IMR-90 (cell line): Measurements from ENCODE around the gene OGT. TPM values are rescaled to one million over a fixed set of nuclear protein-coding genes. Genes with fewer than 3 reads are reported as not detected.
"Not testable (repeated sequence)": the region's sequence is repeated elsewhere in the genome, so short reads cannot be mapped to it uniquely, and the experiment has no call there.

ENCODE experiments used
- ATAC-seq: fragments of 200-7000 bp; cut with Tn5 transposase; 2 replicates; pipeline ENCODE4 v1.9.1; 2020; ENCODE audit warnings: low read depth, mild to moderate bottlenecking, moderate library complexity
- BruUV-seq: library from RNA; stranded (reverse); fragments of 400-500 nt; replicated peaks from 2 replicates; lab custom pipeline; 2021; lab: Mats Ljungman, UMichigan
- CTCF ChIA-PET: fragments of 300-600 bp; formaldehyde crosslinking; extraction: SDS; loops from one replicate; lab custom pipeline; 2021; ENCODE audit warnings: antibody characterized with exemption; lab: Yijun Ruan, JAX
- POLR2A ChIA-PET: fragments of 300-600 bp; sonication (Branson Sonifier 250); formaldehyde crosslinking; loops from one replicate; lab custom pipeline; 2022; ENCODE audit warnings: antibody characterized with exemption; ENCODE audit not compliant: unreplicated experiment; lab: Charles Lee
- DNase-seq: peaks from one replicate; pipeline ENCODE4 v3.0.0; 2013
- H2AFZ ChIP-seq: replicated peaks from 2 replicates; pipeline ENCODE3; 2013; ENCODE audit warnings: low read length, mild to moderate bottlenecking; ENCODE audit not compliant: poor library complexity
- H2AK5ac ChIP-seq: 2 replicates; pipeline ENCODE4 v1.6.1; 2013; ENCODE audit warnings: low read depth, low read length, inconsistent platforms
- H2AK9ac ChIP-seq: replicated peaks from 2 replicates; pipeline ENCODE3; 2013; ENCODE audit warnings: mild to moderate bottlenecking, low read depth, low read length, moderate library complexity; ENCODE audit not compliant: poor library complexity
- H2BK120ac ChIP-seq: 2 replicates; pipeline ENCODE4 v1.6.1; 2013; ENCODE audit warnings: low read depth, low read length, inconsistent platforms
- H2BK15ac ChIP-seq: 3 replicates; pipeline ENCODE4 v1.6.1; 2013; ENCODE audit warnings: low read depth, low read length, inconsistent platforms
- H2BK20ac ChIP-seq: 2 replicates; pipeline ENCODE4 v1.6.1; 2013; ENCODE audit warnings: low read depth, mild to moderate bottlenecking, inconsistent platforms, low read length, moderate library complexity
- H2BK5ac ChIP-seq: 2 replicates; pipeline ENCODE4 v1.6.1; 2013; ENCODE audit warnings: mild to moderate bottlenecking, low read depth, low read length, inconsistent platforms; ENCODE audit not compliant: poor library complexity, severe bottlenecking
- H3K14ac ChIP-seq: replicated peaks from 2 replicates; pipeline ENCODE4 v1.6.1; 2013; ENCODE audit warnings: low read depth, low read length, inconsistent platforms
- H3K18ac ChIP-seq: 2 replicates; pipeline ENCODE4 v1.6.1; 2013; ENCODE audit warnings: low read depth, low read length, control low read depth
- H3K23ac ChIP-seq: 2 replicates; pipeline ENCODE4 v1.6.1; 2013; ENCODE audit warnings: low read depth, low read length, inconsistent platforms
- H3K27ac ChIP-seq: 2 replicates; pipeline ENCODE4 v1.5.1; 2013; ENCODE audit warnings: mild to moderate bottlenecking, control low read depth, low read length; ENCODE audit not compliant: insufficient read depth
- H3K27me3 ChIP-seq: 2 replicates; pipeline ENCODE4 v1.6.1; 2013; ENCODE audit warnings: low read length; ENCODE audit not compliant: control insufficient read depth, insufficient read depth
- H3K36me3 ChIP-seq: 2 replicates; pipeline ENCODE4 v1.6.1; 2013; ENCODE audit warnings: low read length, mixed read lengths; ENCODE audit not compliant: control insufficient read depth, insufficient read depth
- H3K4ac ChIP-seq: 2 replicates; pipeline ENCODE4 v1.6.1; 2013; ENCODE audit warnings: low read depth, low read length, inconsistent platforms
- H3K4me1 ChIP-seq: 2 replicates; pipeline ENCODE4 v1.6.1; 2013; ENCODE audit warnings: low read length, mixed read lengths; ENCODE audit not compliant: control insufficient read depth, insufficient read depth
- H3K4me2 ChIP-seq: 2 replicates; pipeline ENCODE4 v1.6.1; 2013; ENCODE audit warnings: low read depth, mild to moderate bottlenecking, control low read depth, low read length, moderate library complexity
- H3K4me3 ChIP-seq: 2 replicates; pipeline ENCODE4 v1.5.1; 2013; ENCODE audit warnings: low read depth, mild to moderate bottlenecking, control low read depth, low read length, moderate library complexity; ENCODE audit not compliant: insufficient read depth
- H3K56ac ChIP-seq: 2 replicates; pipeline ENCODE4 v1.6.1; 2013; ENCODE audit warnings: low read length, inconsistent platforms; ENCODE audit not compliant: insufficient read depth; ENCODE audit errors: extremely low read depth
- H3K79me1 ChIP-seq, 2 experiments: 2 replicates each; pipeline ENCODE4 v1.6.1; 2013; ENCODE audit warnings: low read length in 2 of 2, inconsistent platforms in 1 of 2, low read depth in 1 of 2
- H3K9ac ChIP-seq: 2 replicates; pipeline ENCODE4 v1.6.1; 2013; ENCODE audit warnings: low read depth, low read length, control low read depth
- H3K9me1 ChIP-seq: 2 replicates; pipeline ENCODE4 v1.6.1; 2013; ENCODE audit warnings: low read length, inconsistent platforms; ENCODE audit not compliant: insufficient read depth
- H3K9me3 ChIP-seq: 2 replicates; pipeline ENCODE4 v1.6.1; 2013; ENCODE audit warnings: low read length; ENCODE audit not compliant: control insufficient read depth, insufficient read depth
- H4K20me1 ChIP-seq: 2 replicates; pipeline ENCODE4 v1.6.1; 2013; ENCODE audit warnings: low read length, inconsistent platforms; ENCODE audit not compliant: insufficient read depth
- H4K5ac ChIP-seq: 2 replicates; pipeline ENCODE4 v1.6.1; 2013; ENCODE audit warnings: mild to moderate bottlenecking, low read depth, low read length, control low read depth
- H4K8ac ChIP-seq, 2 experiments: 2 replicates each; pipeline ENCODE4 v1.6.1; 2013; ENCODE audit warnings: low read depth in 2 of 2, low read length in 2 of 2, control low read depth in 1 of 2, inconsistent platforms in 1 of 2
- H4K91ac ChIP-seq: 2 replicates; pipeline ENCODE4 v1.6.1; 2013; ENCODE audit warnings: low read depth, low read length, inconsistent platforms; ENCODE audit not compliant: insufficient read depth
- BHLHE40 ChIP-seq: fragments of 150-350 bp; IDR thresholded peaks from 2 replicates; pipeline ENCODE4 v1.6.1; 2016; ENCODE audit warnings: mild to moderate bottlenecking, low read depth, low read length
- CEBPB ChIP-seq: IDR thresholded peaks from 2 replicates; pipeline ENCODE4 v1.6.1; 2012; ENCODE audit warnings: low read depth, low read length, improper control_type of control experiment
- CTCF ChIP-seq: conservative IDR thresholded peaks from 2 replicates; pipeline ENCODE4 v1.5.1; 2012; ENCODE audit warnings: mild to moderate bottlenecking, low read depth, low read length, improper control_type of control experiment
- RFX5 ChIP-seq: IDR thresholded peaks from 2 replicates; pipeline ENCODE4 v1.8.0; 2012; ENCODE audit warnings: low read depth, mild to moderate bottlenecking, low read length, moderate library complexity
- USF2 ChIP-seq: fragments of 150-350 bp; IDR thresholded peaks from 2 replicates; pipeline ENCODE4 v1.6.1; 2017; ENCODE audit warnings: mild to moderate bottlenecking, antibody characterized with exemption, low read length, low read depth
- WGBS, 2 experiments: methylation state at CpG; one replicate each; pipeline versions ENCODE4 v1.1.5 to v1.1.7; 2013; ENCODE audit warnings: missing lambda C conversion rate in 2 of 2; ENCODE audit not compliant: insufficient read length in 1 of 2; ENCODE audit errors: extremely low coverage in 2 of 2; 5-methylcytosine and 5-hydroxymethylcytosine counted together
- dilution Hi-C: fragments of 300-500 bp; cut with HindIII; formaldehyde crosslinking; loops from one replicate; pipeline ENCODE4 v1.14.3; 2018; ENCODE audit warnings: low sequenced_read_pairs; ENCODE audit not compliant: unreplicated experiment
- in situ Hi-C: fragments of 300-500 bp; cut with MboI; formaldehyde crosslinking; loops from 3 replicates; pipeline ENCODE4 v1.14.3; 2019; ENCODE audit warnings: low sequenced_read_pairs, inconsistent platforms, mixed read lengths
- intact Hi-C: fragments of 100-400 bp; cut with micrococcal nuclease; formaldehyde crosslinking; loops from 2 replicates; pipeline ENCODE4 v1.10.0; 2022
- polyA plus RNA-seq, 3 experiments: library from polyadenylated mRNA; depleted of rRNA; stranded (reverse); fragments of >200 nt; gene quantifications; 2 replicates each; pipeline ENCODE4 v1.2.3, GENCODE V29; 2012; ENCODE audit warnings: low replicate concordance in 1 of 3
- total RNA-seq: library from RNA; depleted of rRNA; stranded (reverse); fragments of >200 nt; gene quantifications from 2 replicates; pipeline ENCODE4 v1.2.3, GENCODE V29; 2012

OGT gene
- total and polyA plus RNA-seq, 2 of the 4 experiments (the other 2 are of a cell fraction): 80.7 to 113 TPM

GRCh38 chrX:71493111-71493613 lies 39.7 kb upstream of the OGT start:
- POLR2A ChIA-PET: no interaction called here
- Histone ChIP-seq H3K9me3 (no peaks in the 10 kb centered on the region), H2BK120ac (no peak overlapping the region), H3K27ac (no peak overlapping the region), H3K9me1 (no peaks in the 10 kb centered on the region), H4K5ac (no peak overlapping the region), H2BK15ac (no peak overlapping the region), H3K9ac (no peak overlapping the region), H2AFZ (no peak overlapping the region), H3K4ac (no peak overlapping the region), H3K4me1 (no peaks in the 10 kb centered on the region), H4K91ac (no peak overlapping the region), H2AK5ac (no peak overlapping the region), H3K27me3 (no peaks in the 10 kb centered on the region), H2AK9ac (no peak overlapping the region), H4K20me1 (no peaks in the 10 kb centered on the region), H4K8ac (no peak overlapping the region), H3K56ac (no peak overlapping the region), H3K4me3 (no peak overlapping the region; the same call in 1 of the 2 replicates), H3K23ac (no peak overlapping the region), H3K18ac (no peak overlapping the region), H3K79me1 (no peaks in the 10 kb centered on the region), H3K4me2 (no peak overlapping the region; the same call in 1 of the 2 replicates), H3K14ac (no peak overlapping the region), H3K36me3 (no peaks in the 10 kb centered on the region), H2BK20ac (no peak overlapping the region), H2BK5ac (no peak overlapping the region)
- WGBS, 2 experiments: 69% methylated on average over 10 of the region's 16 CpGs; no CpG with 5 or more reads in 1 of the 2 experiments
- dilution Hi-C loops (no loop called here), intact Hi-C loops (loop anchor here (2.0 kb wide), 1 partner anchor 40 kb away; the partner anchor contains the start of gene OGT), in situ Hi-C loops (no loop called here)
- DNase-seq: no peak
- no peak for ATAC-seq
- BruUV-seq: no TSS peak
- TF ChIP-seq USF2 (no peak), BHLHE40 (no peak), RFX5 (no peak), CEBPB (no peak), CTCF (no peak)
- CTCF ChIA-PET: no interaction called here

- ATAC-seq, H3K9me1 ChIP-seq, H3K4me1 ChIP-seq, H2BK15ac ChIP-seq, H3K18ac ChIP-seq, H2AFZ ChIP-seq, intact Hi-C loops, BruUV-seq, H3K14ac ChIP-seq, H3K9me3 ChIP-seq, H2AK5ac ChIP-seq, H4K91ac ChIP-seq, H4K8ac ChIP-seq, H3K4me2 ChIP-seq, H2BK5ac ChIP-seq, H3K9ac ChIP-seq, H3K4me3 ChIP-seq, H2BK120ac ChIP-seq, H2AK9ac ChIP-seq, H4K5ac ChIP-seq, H2BK20ac ChIP-seq, POLR2A ChIA-PET, H3K36me3 ChIP-seq, H4K20me1 ChIP-seq, H3K4ac ChIP-seq, CTCF ChIA-PET, H3K27me3 ChIP-seq, dilution Hi-C loops, H3K27ac ChIP-seq, DNase-seq, in situ Hi-C loops, H3K79me1 ChIP-seq, H3K23ac ChIP-seq, H3K56ac ChIP-seq: not testable (repeated sequence)
- no CpG with 5 or more reads among the region's 3 CpGs for WGBS, 2 experiments
These were observed 36.9 kb upstream of the OGT start for GRCh38 chrX:71495979-71496378.
